Measurements from ENCODE around the gene CWC27. TPM values are rescaled to one million over a fixed set of nuclear protein-coding genes. Genes with fewer than 3 reads are reported as not detected.
"Not testable (repeated sequence)": the region's sequence is repeated elsewhere in the genome, so short reads cannot be mapped to it uniquely, and the experiment has no call there.

CWC27 gene
- total RNA-seq, 1 donor from 2014 or later = 29.3 TPM

- intact Hi-C loops (cut with micrococcal nuclease) = not testable (repeated sequence)
Observed at GRCh38 chr5:64907399-64907798, 138.7 kb downstream of the CWC27 start.

GRCh38 chr5:64914396-64914795 is 145.7 kb downstream of the CWC27 start:
- intact Hi-C loops (cut with micrococcal nuclease) = no loop called here

GRCh38 chr5:64918083-64918482 is 149.4 kb downstream of the CWC27 start:
- intact Hi-C loops (cut with micrococcal nuclease) = no loop called here

GRCh38 chr5:64921386-64921785 is 152.7 kb downstream of the CWC27 start:
- intact Hi-C loops (cut with micrococcal nuclease) = no loop called here

- intact Hi-C loops (cut with micrococcal nuclease) = no loop called here
Observed at GRCh38 chr5:64923151-64923685, 154.5 kb downstream of the CWC27 start.

GRCh38 chr5:64925123-64925522 is 156.4 kb downstream of the CWC27 start:
- intact Hi-C loops (cut with micrococcal nuclease) = no loop called here

GRCh38 chr5:64929833-64930232 is 161.1 kb downstream of the CWC27 start:
- intact Hi-C loops (cut with micrococcal nuclease) = no loop called here

- intact Hi-C loops (cut with micrococcal nuclease) = no loop called here
Observed at GRCh38 chr5:64930672-64931318, 162.1 kb downstream of the CWC27 start.

- intact Hi-C loops (cut with micrococcal nuclease) = not testable (repeated sequence)
Observed at GRCh38 chr5:64939422-64939771, 170.7 kb downstream of the CWC27 start.

- intact Hi-C loops (cut with micrococcal nuclease) = no loop called here
Observed at GRCh38 chr5:64939772-64940510, 171.2 kb downstream of the CWC27 start.

GRCh38 chr5:64942460-64942859 is 173.7 kb downstream of the CWC27 start:
- intact Hi-C loops (cut with micrococcal nuclease) = no loop called here

GRCh38 chr5:64944868-64945267 is 176.1 kb downstream of the CWC27 start:
- intact Hi-C loops (cut with micrococcal nuclease) = no loop called here

- intact Hi-C loops (cut with micrococcal nuclease) = no loop called here
Observed at GRCh38 chr5:64947031-64947430, 178.3 kb downstream of the CWC27 start.

GRCh38 chr5:64947801-64948200 is 179.1 kb downstream of the CWC27 start:
- intact Hi-C loops (cut with micrococcal nuclease) = no loop called here

GRCh38 chr5:64949331-64949730 is 180.6 kb downstream of the CWC27 start:
- intact Hi-C loops (cut with micrococcal nuclease) = no loop called here

- intact Hi-C loops (cut with micrococcal nuclease) = loop anchor here (10.0 kb wide), 1 partner anchor 152 kb away; no protein-coding TSS in a partner anchor
Observed at GRCh38 chr5:64952951-64953673, 184.4 kb downstream of the CWC27 start.

- intact Hi-C loops (cut with micrococcal nuclease) = loop anchor here (10.0 kb wide), 1 partner anchor 150 kb away; no protein-coding TSS in a partner anchor
Observed at GRCh38 chr5:64954518-64954917, 185.8 kb downstream of the CWC27 start.

GRCh38 chr5:64958757-64959391 is 190.1 kb downstream of the CWC27 start:
- intact Hi-C loops (cut with micrococcal nuclease) = loop anchor here (1.0 to 10.0 kb wide), 4 partner anchors 78 to 524 kb away; no protein-coding TSS in a partner anchor

GRCh38 chr5:64963278-64963677 is 194.5 kb downstream of the CWC27 start:
- intact Hi-C loops (cut with micrococcal nuclease) = no loop called here

- intact Hi-C loops (cut with micrococcal nuclease) = no loop called here
Observed at GRCh38 chr5:64968591-64969110, 199.9 kb downstream of the CWC27 start.

GRCh38 chr5:64969578-64969977 is 200.8 kb downstream of the CWC27 start:
- intact Hi-C loops (cut with micrococcal nuclease) = no loop called here
